GM19238 (cell line): ENCODE results near the gene SERPINA4.
"Not testable (repeated sequence)": the region's sequence is repeated elsewhere in the genome, so short reads cannot be mapped to it uniquely, and the experiment has no call there.

ENCODE experiments used
- DNase-seq: peaks from one replicate; pipeline ENCODE4 v3.0.0; 2011; ENCODE audit warnings: low spot score; ENCODE audit not compliant: insufficient read length

SERPINA4 gene

DNA sequence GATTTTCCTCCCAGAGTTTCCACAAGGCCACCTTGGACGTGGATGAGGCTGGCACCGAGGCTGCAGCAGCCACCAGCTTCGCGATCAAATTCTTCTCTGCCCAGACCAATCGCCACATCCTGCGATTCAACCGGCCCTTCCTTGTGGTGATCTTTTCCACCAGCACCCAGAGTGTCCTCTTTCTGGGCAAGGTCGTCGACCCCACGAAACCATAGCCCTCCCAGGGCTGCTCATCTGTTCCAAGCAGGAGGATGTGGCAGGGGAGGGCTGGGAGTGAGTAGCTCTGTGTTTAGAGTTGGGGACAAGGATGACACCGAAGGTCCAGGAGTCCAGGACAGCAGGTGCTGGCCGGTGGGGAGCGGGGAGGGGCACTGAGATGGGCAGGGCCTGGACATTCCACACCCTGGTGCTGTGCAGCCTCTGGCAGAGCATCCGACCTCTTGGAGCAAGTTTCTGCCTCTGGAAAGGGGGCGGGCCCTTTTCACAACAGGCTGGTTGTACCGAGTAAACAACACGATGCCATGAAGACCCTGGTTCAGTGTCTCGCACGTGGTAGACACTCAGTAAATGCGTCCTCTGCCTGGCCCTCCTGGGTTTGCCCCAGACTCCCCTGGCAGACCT is 8.2 kb downstream of the SERPINA4 start:
- DNase-seq = no peak

DNA sequence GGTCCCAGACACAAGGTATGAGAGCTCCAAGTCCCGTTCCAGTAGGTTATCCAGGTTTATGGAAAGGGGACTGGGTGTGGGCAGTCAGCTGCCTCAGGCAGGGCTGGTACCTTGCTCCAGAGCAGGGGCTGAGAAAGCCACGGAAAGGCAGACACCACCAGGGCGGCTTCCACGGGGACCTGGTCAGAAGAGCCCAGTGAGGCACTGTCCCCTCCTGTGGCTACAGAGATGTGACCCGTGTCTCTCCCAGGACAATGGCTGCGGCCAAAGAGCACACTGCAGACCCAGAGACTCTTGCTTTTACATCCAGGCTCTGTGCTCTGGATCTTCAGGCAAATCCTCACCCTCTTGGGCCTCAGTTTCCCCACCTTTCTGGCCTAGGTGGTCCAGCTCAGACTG is 8.8 kb downstream of the SERPINA4 start:
- DNase-seq = no peak

DNA sequence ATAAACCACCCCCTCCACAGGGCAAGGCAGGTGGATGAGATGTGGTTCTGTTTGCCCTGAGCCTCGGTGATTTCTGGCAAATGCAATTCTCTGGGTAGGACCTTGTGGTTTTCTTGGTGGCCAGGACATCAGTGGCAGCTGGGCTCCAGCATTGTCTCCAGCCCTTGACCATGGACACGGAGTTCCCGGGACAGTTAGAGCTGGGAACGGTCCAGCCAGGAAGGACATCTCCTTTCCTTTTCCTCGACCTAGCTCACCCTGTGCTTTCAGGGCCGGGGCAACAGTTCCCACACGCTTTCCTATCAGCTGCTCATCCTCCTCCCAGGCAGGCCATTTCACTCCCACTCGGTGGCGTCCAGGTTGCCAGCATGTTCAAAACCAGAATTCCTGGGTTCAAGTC is 9.2 kb downstream of the SERPINA4 start:
- no peak for DNase-seq

DNA sequence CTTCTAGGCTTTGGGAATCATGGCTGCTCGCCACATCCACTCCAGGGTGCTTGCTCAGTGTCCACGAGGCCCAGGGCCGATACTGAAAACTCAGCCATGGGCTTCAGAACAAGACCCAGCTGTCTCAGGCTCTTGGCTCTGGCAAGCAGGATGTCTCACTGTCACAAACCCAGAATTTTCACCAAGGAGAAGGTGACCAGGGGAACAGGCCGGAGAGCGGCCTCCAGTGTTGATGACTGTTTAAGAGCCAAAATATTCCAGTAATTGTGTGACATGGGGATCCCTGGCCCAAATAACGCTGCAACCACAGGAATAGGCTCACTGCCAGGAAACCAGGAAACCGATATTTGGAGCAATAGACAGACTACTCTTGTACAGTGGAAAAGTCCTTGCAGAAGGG is 10.2 kb downstream of the SERPINA4 start:
- no peak for DNase-seq

DNA sequence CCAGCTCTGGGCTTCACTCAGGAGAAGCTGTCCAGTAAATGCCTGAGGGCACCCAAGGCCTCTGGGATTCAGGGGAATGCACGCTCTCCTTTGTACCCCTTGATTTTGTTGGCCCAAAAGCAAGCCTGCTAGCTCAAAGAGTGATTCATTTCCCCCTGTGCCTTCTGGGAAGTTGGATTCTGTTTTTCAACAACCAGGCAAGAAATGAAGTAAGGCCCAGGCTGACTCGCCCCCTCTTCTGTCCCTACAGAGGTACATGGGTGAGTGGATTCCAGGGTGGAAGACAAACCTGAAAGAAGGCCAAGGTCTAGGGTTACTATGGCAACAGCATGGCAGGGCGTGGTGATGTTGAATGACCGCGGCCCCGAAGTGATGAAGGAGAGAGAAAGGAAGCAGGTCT is 10.7 kb downstream of the SERPINA4 start:
- no peak for DNase-seq

DNA sequence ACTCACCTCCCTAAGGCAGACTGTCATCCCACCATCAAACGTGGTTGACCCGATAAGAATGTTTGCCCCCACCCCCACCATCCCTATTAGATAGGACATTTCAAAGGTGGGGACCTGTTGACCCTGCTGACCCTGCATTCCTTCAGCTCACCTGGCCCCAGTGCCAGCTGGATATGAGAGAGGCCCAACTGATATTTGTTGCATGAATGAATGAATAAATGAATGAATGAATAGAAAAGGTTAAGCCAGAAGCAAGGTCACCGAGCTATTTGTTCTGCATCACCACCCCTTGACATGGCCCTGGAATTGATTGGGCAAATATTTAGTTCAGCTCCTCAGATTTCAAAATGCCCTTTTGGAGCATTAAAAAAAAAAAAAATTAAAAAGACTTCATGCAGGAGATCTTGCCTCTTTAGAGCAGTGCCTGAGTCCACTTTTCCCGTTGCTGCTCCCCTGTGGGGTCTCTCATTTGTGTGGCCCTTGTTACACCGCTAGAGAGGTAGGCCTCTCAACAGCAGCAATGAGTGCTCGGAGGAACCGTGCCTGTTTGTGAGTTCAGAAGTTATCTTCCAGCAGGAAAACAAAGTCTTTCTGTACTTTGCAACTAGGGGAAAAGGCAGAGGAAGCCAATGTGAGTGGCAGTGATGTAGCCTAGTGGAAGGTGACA is 11.5 kb downstream of the SERPINA4 start:
- DNase-seq = no peak

DNA sequence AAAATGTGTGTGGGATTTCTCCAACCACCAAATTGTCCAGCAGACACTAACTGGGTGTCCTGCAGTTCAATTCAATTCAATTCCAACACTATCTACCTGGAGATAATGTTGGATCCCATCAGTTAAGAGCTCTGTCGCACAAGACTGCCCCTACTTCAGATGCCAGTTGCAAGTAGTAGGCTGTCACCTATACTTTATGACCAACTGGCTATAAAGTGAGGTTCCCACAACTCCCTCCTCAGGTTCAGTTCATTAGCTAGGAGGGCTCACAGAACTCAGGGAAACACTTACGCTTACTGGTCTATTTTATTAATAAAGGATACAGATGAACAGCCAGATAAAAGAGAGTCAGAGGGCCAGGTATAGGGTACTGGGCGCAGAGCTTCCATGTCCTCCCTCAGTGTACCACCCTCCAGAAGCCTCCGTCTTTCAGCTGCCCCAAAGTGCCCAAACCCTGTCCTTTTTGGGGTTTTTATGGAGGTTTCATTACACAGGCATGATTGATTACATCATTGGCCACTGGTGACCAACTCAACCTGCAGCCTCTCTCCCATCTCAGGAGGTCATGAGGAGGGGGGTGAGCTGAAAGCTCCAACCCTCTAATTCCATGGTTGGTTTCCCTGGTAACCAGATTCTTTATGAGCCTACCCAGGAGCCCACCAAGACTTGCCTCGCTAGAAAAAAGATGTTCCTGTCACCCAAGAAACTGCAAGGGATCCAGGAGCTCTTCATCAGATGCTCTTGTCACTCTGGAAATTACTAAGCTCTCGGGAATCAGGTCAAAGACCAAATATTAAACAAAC is 12.4 kb downstream of the SERPINA4 start:
- DNase-seq = no peak

DNA sequence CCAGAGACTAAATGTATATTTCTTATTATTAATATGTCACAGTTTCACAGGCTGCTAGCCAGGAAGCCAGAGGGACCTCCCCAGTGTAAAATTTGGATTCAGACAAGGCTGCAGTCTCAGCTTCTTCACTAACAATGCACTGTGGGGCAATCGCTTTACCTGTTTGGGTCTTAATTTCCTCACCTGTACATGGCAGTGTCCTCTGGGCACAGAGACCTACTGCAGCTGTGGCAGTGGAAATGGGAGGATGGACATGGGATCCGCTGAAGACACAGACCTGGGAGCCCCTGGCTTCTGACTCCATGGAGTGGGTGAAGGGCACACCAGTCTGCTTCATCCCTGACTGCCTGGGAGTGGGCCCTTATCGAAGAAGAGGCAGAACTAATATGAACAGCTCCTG is 13.1 kb downstream of the SERPINA4 start:
- DNase-seq = no peak

DNA sequence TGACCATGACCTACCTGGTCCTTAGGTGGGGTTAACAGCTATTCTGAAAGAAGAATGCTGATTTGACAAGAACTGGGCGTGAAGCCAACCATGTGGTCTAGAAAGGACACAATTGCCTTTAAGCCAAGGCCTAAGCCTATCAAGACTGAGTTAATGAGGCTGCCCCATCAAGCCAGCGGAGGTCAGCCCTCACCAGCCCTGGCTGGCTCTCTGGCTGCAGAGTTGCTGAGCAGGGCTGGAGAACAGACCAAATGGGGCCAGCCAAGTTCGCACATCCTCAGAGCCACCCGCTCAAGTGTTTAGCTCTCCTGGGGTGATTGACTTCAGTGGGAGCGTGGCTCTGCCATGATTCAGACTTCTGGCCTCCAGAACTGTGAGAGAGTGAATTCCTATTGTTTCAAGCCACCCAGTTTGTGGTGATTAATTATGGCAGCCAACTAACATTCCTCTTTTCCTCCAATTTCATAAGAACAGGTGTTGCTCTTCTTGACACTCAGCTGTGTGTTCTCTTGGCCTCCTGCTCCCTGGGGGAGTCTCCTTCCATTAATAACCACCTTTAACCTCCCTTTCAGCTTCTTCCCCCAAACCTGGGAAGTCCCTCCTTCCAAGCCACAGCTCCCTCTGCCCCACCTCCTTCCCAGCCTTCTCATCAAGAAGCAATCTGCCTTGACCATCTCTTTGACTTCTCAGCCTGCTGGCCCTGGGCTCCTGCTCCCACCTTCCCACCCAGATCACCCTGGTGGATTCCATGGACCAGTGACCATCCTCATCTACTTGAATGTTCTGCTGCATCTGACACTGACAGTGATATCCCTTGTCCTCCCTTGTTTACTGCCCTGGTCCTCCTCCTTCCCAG is 14.7 kb downstream of the SERPINA4 start:
- DNase-seq = no peak

DNA sequence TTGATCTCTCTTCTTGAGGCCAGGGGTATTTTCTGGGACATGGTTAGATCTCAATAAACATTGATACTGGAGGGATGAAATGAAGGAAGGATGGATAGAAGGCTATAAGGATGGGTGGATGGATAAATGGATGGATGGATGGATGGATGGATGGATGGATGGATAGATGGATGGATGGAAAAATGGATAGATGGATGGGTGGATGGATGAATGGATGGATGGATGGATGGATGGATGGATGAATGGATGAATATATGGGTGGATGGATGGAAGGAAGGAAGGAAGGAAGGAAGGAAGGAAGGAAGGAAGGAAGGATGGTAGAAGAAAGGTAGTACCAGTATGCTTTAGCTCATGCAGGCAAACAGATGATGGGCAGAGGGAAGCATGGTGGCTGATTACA is 16.2 kb downstream of the SERPINA4 start:
- not testable (repeated sequence) for DNase-seq

DNA sequence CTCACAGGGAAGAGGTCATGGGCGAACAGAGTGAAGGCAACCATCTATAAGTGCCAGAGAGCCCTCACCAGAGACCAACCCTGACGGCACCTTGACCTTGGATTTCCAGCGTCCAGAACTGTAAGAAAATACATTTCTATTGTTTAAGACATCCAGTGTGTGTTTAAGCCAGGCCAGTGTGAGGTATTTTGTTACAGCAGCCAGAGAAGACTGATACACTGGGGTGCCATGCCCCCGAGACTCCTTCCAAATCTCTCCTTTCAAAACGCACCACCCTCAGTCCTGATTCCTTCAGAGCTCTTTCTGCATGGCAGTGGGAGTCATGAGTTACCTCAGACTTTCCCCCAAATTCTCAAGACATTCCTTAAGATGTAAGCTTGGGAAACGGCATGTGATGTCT is 17.5 kb downstream of the SERPINA4 start:
- DNase-seq = no peak

DNA sequence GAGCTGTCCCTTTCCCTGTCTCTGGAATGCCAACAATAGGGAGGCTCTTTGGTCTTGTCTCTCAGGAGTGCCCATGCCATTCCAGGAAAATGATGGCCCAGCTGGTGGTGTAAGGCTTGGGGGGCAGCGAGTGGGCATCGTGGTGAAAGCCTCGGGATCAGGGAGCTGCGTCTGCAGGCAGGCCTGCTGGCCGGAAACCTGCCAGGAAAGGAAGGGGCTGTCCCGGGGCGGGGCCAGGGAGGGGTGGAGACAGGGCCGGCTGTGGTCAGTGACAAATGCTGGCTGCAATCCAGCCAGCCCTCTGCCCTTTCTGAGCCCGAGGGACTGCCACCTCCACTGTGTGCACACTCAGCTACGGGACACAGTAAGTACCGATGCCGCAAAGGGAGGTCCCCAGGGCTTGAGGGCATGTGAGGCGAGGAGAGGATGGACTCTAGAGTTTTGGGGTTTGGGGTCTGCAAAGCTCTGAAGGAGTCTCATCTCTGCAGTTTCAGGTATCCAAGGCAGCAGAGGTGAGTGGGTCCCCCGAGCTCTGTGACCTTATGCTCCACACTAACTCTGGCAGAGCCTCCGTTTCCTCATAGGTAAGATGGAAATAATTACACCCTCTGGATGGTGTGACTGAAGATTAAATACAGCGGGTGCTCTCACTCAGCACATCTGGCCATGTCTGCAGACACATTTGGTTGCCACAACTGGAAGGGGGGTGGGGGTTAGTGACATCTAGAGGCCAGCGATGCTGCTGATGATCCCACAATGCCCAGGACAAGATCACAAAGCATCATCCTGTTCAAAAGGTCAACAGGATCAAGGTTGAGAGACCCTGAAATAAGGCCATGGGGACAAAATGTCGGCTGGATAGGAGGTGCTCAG is 20.1 kb downstream of the SERPINA4 start, which contains the start of gene SERPINA5:
Gene SERPINA5, plus strand, starts transcription at position 300 of the 873 bp plus-strand sequence. CDS start 5,937 bp downstream, outside the sequence.
- no peak for DNase-seq

DNA sequence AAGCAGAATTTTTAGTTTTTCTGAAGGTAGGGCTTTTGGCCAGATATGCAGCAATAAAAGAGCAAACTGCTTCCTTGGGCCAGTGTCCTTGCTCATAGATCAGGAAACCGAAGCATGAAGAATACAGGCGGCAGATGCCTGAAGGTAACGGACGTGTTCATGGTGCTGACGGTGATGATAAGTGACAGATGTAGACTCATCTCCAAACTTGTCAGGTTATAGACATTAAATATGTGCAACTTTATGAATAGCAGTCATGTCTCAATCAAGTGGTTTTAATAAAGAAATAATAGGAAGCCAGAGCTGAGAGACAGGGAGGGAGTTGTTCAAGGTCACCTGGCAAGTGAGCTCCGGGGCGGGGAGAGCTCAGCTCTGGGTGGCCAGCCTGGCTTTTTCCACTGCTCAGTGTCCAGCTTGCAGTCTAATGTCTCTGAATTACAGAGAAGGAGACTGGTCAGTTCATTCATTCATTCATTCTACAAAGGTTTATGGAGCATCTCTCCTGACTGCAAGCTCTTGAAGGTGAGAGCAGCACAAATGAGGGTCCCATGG is 21.0 kb downstream of the SERPINA4 start:
- DNase-seq = no peak

DNA sequence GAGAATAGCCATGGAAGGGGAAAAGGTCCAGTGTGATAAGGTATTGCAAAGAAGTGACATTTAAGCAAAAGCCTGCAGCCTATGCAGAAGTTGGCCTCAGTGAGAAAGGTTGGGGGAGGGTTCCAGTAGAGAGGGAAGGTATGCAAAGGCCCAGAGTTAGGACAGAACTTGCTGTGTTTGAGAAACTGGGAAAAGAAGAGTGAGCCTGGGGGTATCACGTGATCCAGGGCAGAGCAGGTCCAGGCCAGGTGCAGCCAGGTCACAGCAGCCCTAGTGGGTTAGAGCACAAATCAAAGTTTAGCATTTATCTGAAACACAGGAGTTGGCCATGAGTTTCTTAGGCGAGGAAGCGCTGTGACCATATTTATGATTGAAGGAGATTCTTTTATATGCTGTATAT is 21.6 kb downstream of the SERPINA4 start:
- no peak for DNase-seq

DNA sequence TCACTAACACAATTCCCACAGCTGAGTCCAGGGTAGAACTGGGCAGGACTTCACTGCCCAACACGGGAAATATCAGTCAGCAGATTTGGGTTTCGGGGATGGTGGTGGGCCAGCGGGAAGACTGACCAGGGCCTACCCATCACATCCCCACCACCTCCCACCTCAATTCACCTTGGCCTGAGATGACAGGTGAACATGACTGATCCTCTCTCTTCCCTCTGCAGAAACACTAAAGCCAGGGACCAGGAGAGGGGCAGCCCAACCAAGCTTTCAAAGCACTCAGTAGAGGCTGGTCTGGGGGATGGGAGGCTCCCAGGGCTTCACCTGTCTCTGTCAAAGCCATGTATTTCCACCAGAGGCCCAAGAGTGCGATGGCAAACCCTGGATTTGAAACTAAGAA is 22.3 kb downstream of the SERPINA4 start:
- DNase-seq = no peak

DNA sequence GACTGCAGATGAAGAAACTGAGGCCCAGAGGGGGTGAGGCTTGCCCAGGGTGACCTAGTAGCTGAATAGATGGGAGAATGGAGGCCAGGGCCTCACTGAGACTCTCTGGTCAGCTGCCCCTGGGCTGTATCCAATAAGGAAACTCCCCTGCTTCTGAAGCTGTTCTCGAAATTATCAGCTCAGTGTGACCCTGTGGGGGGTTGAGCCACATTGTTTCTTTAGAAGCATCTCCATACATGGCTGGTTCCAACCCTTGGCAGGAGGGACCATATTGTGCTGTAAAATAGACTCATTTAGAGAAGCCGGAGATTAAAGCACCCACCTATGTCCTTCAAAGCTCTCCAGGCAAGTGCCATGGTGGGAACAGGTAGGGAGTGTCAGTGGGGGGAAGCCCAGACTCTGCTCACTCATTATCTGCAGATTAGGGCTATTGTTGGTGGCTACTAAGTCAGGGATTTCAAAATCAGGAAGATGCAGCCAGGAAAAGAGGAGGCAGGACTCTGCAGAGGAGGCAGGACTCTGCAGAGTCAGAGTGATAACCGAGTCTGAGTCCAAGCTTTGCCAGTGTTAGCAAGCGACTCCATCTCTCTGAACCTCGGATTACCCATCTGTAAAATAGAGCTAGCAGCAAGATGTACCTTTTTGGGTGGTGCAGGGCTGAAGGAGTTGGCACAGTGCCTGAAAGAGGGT is 23.5 kb downstream of the SERPINA4 start:
- DNase-seq = no peak

DNA sequence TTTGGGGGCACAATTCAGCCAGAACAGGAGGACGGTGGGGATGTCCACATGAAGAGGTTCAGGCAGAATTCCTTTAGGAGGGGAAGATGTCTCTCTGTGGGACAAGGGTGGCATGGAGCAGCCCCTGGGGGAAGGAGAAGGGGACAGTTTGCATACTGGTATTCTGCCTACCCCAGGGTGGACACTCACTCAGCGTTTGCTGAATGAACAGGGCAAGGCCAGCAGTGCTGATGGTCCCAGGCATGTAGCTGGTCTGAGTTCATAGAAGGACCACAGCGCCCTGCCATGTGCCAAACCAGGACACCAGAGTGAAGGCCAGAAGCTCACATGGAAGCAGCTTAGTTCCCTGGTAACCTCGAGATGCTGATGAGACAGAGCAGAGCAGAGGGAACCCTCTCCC is 25.4 kb downstream of the SERPINA4 start:
- DNase-seq = no peak

DNA sequence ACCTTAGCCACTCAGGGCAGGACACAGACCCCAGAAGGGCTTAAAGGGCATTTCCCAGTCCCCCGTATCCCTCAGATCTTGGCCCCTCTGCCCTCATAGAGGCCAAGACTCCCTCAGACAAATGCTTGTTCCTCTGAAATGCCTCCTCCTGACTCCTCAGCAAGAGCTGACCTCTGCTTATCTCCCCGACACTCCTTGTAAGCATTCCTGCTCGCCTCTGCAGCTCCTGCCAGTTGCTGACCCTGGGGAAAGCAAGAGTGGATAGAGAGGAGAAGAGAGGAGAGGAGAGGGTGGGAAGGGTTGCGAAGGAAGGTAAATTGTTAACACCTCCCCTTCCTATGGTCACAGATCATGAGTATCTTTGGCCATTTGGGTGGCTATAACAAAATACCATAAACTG is 27.1 kb downstream of the SERPINA4 start:
- no peak for DNase-seq

DNA sequence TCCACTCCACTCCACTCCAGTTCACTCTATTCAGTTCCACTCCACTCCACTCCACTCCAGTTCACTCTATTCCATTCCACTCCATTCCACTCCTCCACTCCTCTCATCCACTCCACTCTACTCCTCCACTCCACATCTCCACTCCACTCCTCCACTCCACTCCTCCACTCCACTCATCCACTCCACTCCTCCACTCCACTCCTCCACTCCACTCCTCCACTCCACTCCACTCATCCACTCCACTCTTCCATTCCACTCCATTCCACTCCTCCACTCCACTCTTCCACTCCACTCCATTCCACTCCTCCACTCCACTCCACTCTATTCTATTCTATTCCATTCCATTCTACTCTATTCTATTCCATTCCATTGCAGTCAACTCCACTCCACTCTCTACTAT is 29.8 kb downstream of the SERPINA4 start:
- no peak for DNase-seq

DNA sequence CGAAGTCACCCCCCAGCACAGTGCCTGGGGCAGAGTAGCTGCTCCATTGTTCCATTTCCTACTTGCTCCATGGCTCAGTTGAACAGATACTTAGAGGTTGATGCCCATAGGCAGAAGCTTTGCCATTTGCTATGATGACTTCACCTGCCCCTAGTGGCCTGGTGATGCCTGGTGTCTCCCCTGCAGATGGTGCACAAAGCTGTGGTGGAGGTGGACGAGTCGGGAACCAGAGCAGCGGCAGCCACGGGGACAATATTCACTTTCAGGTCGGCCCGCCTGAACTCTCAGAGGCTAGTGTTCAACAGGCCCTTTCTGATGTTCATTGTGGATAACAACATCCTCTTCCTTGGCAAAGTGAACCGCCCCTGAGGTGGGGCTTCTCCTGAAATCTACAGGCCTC is 30.6 kb downstream of the SERPINA4 start:
- no peak for DNase-seq
